IMR-90 (cell line): ENCODE measurements around the gene SIGLEC11. TPM values are rescaled to one million over a fixed set of nuclear protein-coding genes. Genes with fewer than 3 reads are reported as not detected.

Source experiments
- ATAC-seq: fragments of 200-7000 bp; cut with Tn5 transposase; 2 replicates; pipeline ENCODE4 v1.9.1; 2020; ENCODE audit warnings: low read depth, mild to moderate bottlenecking, moderate library complexity
- BruUV-seq: library from RNA; stranded (reverse); fragments of 400-500 nt; replicated peaks from 2 replicates; lab custom pipeline; 2021; lab: Mats Ljungman, UMichigan
- CTCF ChIA-PET: fragments of 300-600 bp; formaldehyde crosslinking; extraction: SDS; loops from one replicate; lab custom pipeline; 2021; ENCODE audit warnings: antibody characterized with exemption; lab: Yijun Ruan, JAX
- POLR2A ChIA-PET: fragments of 300-600 bp; sonication (Branson Sonifier 250); formaldehyde crosslinking; loops from one replicate; lab custom pipeline; 2022; ENCODE audit warnings: antibody characterized with exemption; ENCODE audit not compliant: unreplicated experiment; lab: Charles Lee
- DNase-seq: peaks from one replicate; pipeline ENCODE4 v3.0.0; 2013
- H2AFZ ChIP-seq: replicated peaks from 2 replicates; pipeline ENCODE3; 2013; ENCODE audit warnings: low read length, mild to moderate bottlenecking; ENCODE audit not compliant: poor library complexity
- H2AK5ac ChIP-seq: 2 replicates; pipeline ENCODE4 v1.6.1; 2013; ENCODE audit warnings: low read depth, low read length, inconsistent platforms
- H2AK9ac ChIP-seq: replicated peaks from 2 replicates; pipeline ENCODE3; 2013; ENCODE audit warnings: mild to moderate bottlenecking, low read depth, low read length, moderate library complexity; ENCODE audit not compliant: poor library complexity
- H2BK120ac ChIP-seq: 2 replicates; pipeline ENCODE4 v1.6.1; 2013; ENCODE audit warnings: low read depth, low read length, inconsistent platforms
- H2BK15ac ChIP-seq: 3 replicates; pipeline ENCODE4 v1.6.1; 2013; ENCODE audit warnings: low read depth, low read length, inconsistent platforms
- H2BK20ac ChIP-seq: 2 replicates; pipeline ENCODE4 v1.6.1; 2013; ENCODE audit warnings: low read depth, mild to moderate bottlenecking, inconsistent platforms, low read length, moderate library complexity
- H2BK5ac ChIP-seq: 2 replicates; pipeline ENCODE4 v1.6.1; 2013; ENCODE audit warnings: mild to moderate bottlenecking, low read depth, low read length, inconsistent platforms; ENCODE audit not compliant: poor library complexity, severe bottlenecking
- H3K14ac ChIP-seq: replicated peaks from 2 replicates; pipeline ENCODE4 v1.6.1; 2013; ENCODE audit warnings: low read depth, low read length, inconsistent platforms
- H3K18ac ChIP-seq: 2 replicates; pipeline ENCODE4 v1.6.1; 2013; ENCODE audit warnings: low read depth, low read length, control low read depth
- H3K23ac ChIP-seq: 2 replicates; pipeline ENCODE4 v1.6.1; 2013; ENCODE audit warnings: low read depth, low read length, inconsistent platforms
- H3K27ac ChIP-seq: 2 replicates; pipeline ENCODE4 v1.5.1; 2013; ENCODE audit warnings: mild to moderate bottlenecking, control low read depth, low read length; ENCODE audit not compliant: insufficient read depth
- H3K27me3 ChIP-seq: 2 replicates; pipeline ENCODE4 v1.6.1; 2013; ENCODE audit warnings: low read length; ENCODE audit not compliant: control insufficient read depth, insufficient read depth
- H3K36me3 ChIP-seq: 2 replicates; pipeline ENCODE4 v1.6.1; 2013; ENCODE audit warnings: low read length, mixed read lengths; ENCODE audit not compliant: control insufficient read depth, insufficient read depth
- H3K4ac ChIP-seq: 2 replicates; pipeline ENCODE4 v1.6.1; 2013; ENCODE audit warnings: low read depth, low read length, inconsistent platforms
- H3K4me1 ChIP-seq: 2 replicates; pipeline ENCODE4 v1.6.1; 2013; ENCODE audit warnings: low read length, mixed read lengths; ENCODE audit not compliant: control insufficient read depth, insufficient read depth
- H3K4me2 ChIP-seq: 2 replicates; pipeline ENCODE4 v1.6.1; 2013; ENCODE audit warnings: low read depth, mild to moderate bottlenecking, control low read depth, low read length, moderate library complexity
- H3K4me3 ChIP-seq: 2 replicates; pipeline ENCODE4 v1.5.1; 2013; ENCODE audit warnings: low read depth, mild to moderate bottlenecking, control low read depth, low read length, moderate library complexity; ENCODE audit not compliant: insufficient read depth
- H3K56ac ChIP-seq: 2 replicates; pipeline ENCODE4 v1.6.1; 2013; ENCODE audit warnings: low read length, inconsistent platforms; ENCODE audit not compliant: insufficient read depth; ENCODE audit errors: extremely low read depth
- H3K79me1 ChIP-seq, 2 experiments: 2 replicates each; pipeline ENCODE4 v1.6.1; 2013; ENCODE audit warnings: low read length in 2 of 2, inconsistent platforms in 1 of 2, low read depth in 1 of 2
- H3K9ac ChIP-seq: 2 replicates; pipeline ENCODE4 v1.6.1; 2013; ENCODE audit warnings: low read depth, low read length, control low read depth
- H3K9me1 ChIP-seq: 2 replicates; pipeline ENCODE4 v1.6.1; 2013; ENCODE audit warnings: low read length, inconsistent platforms; ENCODE audit not compliant: insufficient read depth
- H3K9me3 ChIP-seq: 2 replicates; pipeline ENCODE4 v1.6.1; 2013; ENCODE audit warnings: low read length; ENCODE audit not compliant: control insufficient read depth, insufficient read depth
- H4K20me1 ChIP-seq: 2 replicates; pipeline ENCODE4 v1.6.1; 2013; ENCODE audit warnings: low read length, inconsistent platforms; ENCODE audit not compliant: insufficient read depth
- H4K5ac ChIP-seq: 2 replicates; pipeline ENCODE4 v1.6.1; 2013; ENCODE audit warnings: mild to moderate bottlenecking, low read depth, low read length, control low read depth
- H4K8ac ChIP-seq, 2 experiments: 2 replicates each; pipeline ENCODE4 v1.6.1; 2013; ENCODE audit warnings: low read depth in 2 of 2, low read length in 2 of 2, control low read depth in 1 of 2, inconsistent platforms in 1 of 2
- H4K91ac ChIP-seq: 2 replicates; pipeline ENCODE4 v1.6.1; 2013; ENCODE audit warnings: low read depth, low read length, inconsistent platforms; ENCODE audit not compliant: insufficient read depth
- CHD1 ChIP-seq: IDR thresholded peaks from 2 replicates; pipeline ENCODE4 v1.6.1; 2012; ENCODE audit warnings: low read depth, low read length, improper control_type of control experiment
- MAFK ChIP-seq: IDR thresholded peaks from 2 replicates; pipeline ENCODE4 v1.6.1; 2012; ENCODE audit warnings: low read depth, low read length, improper control_type of control experiment
- MAZ ChIP-seq: IDR thresholded peaks from 2 replicates; pipeline ENCODE4 v1.6.1; 2012; ENCODE audit warnings: low read depth, mild to moderate bottlenecking, low read length, improper control_type of control experiment, moderate library complexity, borderline replicate concordance
- MXI1 ChIP-seq: IDR thresholded peaks from 2 replicates; pipeline ENCODE4 v1.6.1; 2012; ENCODE audit warnings: low read depth, mild to moderate bottlenecking, low read length, moderate library complexity, borderline replicate concordance
- NFE2L2 ChIP-seq: fragments of 150-350 bp; IDR thresholded peaks from 2 replicates; pipeline ENCODE4 v1.6.1; 2016; ENCODE audit warnings: low read depth, mild to moderate bottlenecking, low read length
- POLR2A ChIP-seq: IDR thresholded peaks from 2 replicates; pipeline ENCODE4 v1.6.1; 2012; ENCODE audit warnings: mild to moderate bottlenecking, low read depth, low read length
- RAD21 ChIP-seq: IDR thresholded peaks from 2 replicates; pipeline ENCODE4 v1.6.1; 2012; ENCODE audit warnings: low read length, improper control_type of control experiment
- RCOR1 ChIP-seq: IDR thresholded peaks from 2 replicates; pipeline ENCODE4 v1.6.1; 2012; ENCODE audit warnings: mild to moderate bottlenecking, low read length, improper control_type of control experiment; ENCODE audit not compliant: insufficient replicate concordance
- RFX5 ChIP-seq: IDR thresholded peaks from 2 replicates; pipeline ENCODE4 v1.8.0; 2012; ENCODE audit warnings: low read depth, mild to moderate bottlenecking, low read length, moderate library complexity
- SMC3 ChIP-seq: fragments of 150-350 bp; IDR thresholded peaks from 2 replicates; pipeline ENCODE4 v1.6.1; 2016; ENCODE audit warnings: low read depth, mild to moderate bottlenecking, antibody characterized with exemption, low read length, moderate library complexity
- WGBS, 2 experiments: methylation state at CpG; one replicate each; pipeline versions ENCODE4 v1.1.5 to v1.1.7; 2013; ENCODE audit warnings: missing lambda C conversion rate in 2 of 2; ENCODE audit not compliant: insufficient read length in 1 of 2; ENCODE audit errors: extremely low coverage in 2 of 2; 5-methylcytosine and 5-hydroxymethylcytosine counted together
- dilution Hi-C: fragments of 300-500 bp; cut with HindIII; formaldehyde crosslinking; loops from one replicate; pipeline ENCODE4 v1.14.3; 2018; ENCODE audit warnings: low sequenced_read_pairs; ENCODE audit not compliant: unreplicated experiment
- in situ Hi-C: fragments of 300-500 bp; cut with MboI; formaldehyde crosslinking; loops from 3 replicates; pipeline ENCODE4 v1.14.3; 2019; ENCODE audit warnings: low sequenced_read_pairs, inconsistent platforms, mixed read lengths
- intact Hi-C: fragments of 100-400 bp; cut with micrococcal nuclease; formaldehyde crosslinking; loops from 2 replicates; pipeline ENCODE4 v1.10.0; 2022
- polyA plus RNA-seq, 3 experiments: library from polyadenylated mRNA; depleted of rRNA; stranded (reverse); fragments of >200 nt; gene quantifications; 2 replicates each; pipeline ENCODE4 v1.2.3, GENCODE V29; 2012; ENCODE audit warnings: low replicate concordance in 1 of 3
- total RNA-seq: library from RNA; depleted of rRNA; stranded (reverse); fragments of >200 nt; gene quantifications from 2 replicates; pipeline ENCODE4 v1.2.3, GENCODE V29; 2012
- TF ChIP-seq, protein P1 (sequence below): fragments of 150-350 bp; IDR thresholded peaks from 2 replicates; pipeline ENCODE4 v1.6.1; 2016; ENCODE audit warnings: low read depth, mild to moderate bottlenecking, low read length, moderate library complexity, borderline replicate concordance

SIGLEC11 gene
- total and polyA plus RNA-seq, 2 of the 4 experiments (the other 2 are of a cell fraction) = not detected

DNA sequence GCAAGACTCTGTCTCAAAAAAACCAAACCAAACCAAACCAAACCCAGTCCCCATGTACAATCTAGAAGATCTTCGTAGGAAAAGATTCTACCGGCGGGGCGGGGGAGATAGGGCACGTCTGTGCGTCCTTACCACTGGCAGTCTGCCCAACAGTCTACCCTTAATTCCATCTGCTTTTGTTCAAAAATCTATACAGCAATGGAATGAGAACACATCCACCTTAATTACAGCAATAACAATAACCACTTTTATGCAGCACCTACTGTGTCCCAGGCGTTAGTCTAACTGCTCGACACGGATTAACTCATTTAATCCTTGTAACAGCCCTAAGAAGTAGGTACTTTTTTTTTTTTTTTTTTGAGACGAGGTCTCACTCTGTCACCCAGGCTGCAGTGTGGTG lies 34.5 kb downstream of the SIGLEC11 start:
- H3K27me3 ChIP-seq = no peaks in the 10 kb centered on the region
- no peak overlapping the region for H2AK9ac ChIP-seq
- BruUV-seq = no TSS peak
- H4K8ac ChIP-seq = no peak overlapping the region
- H3K56ac ChIP-seq = no peak overlapping the region
- intact Hi-C loops = no loop called here
- TF ChIP-seq MAFK = no peak
- TF ChIP-seq RAD21 = no peak
- TF ChIP-seq POLR2A = no peak
- no peak for TF ChIP-seq RFX5
- TF ChIP-seq, protein P1, sequence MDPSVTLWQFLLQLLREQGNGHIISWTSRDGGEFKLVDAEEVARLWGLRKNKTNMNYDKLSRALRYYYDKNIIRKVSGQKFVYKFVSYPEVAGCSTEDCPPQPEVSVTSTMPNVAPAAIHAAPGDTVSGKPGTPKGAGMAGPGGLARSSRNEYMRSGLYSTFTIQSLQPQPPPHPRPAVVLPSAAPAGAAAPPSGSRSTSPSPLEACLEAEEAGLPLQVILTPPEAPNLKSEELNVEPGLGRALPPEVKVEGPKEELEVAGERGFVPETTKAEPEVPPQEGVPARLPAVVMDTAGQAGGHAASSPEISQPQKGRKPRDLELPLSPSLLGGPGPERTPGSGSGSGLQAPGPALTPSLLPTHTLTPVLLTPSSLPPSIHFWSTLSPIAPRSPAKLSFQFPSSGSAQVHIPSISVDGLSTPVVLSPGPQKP = no peak
- no peak for TF ChIP-seq MXI1
- no peak for TF ChIP-seq SMC3
- TF ChIP-seq RCOR1 = no peak
- TF ChIP-seq MAZ = no peak
- TF ChIP-seq CHD1 = no peak
- no peak for TF ChIP-seq NFE2L2
- no peak overlapping the region for H3K4me2 ChIP-seq
- H4K91ac ChIP-seq = no peak overlapping the region
- peaks cover 30% of the 10 kb centered on the region for H4K20me1 ChIP-seq
- H3K36me3 ChIP-seq = peaks cover 24% of the 10 kb centered on the region
- DNase-seq = no peak
- H3K27ac ChIP-seq = no peak overlapping the region
- H2AK5ac ChIP-seq = no peak overlapping the region
- dilution Hi-C loops = no loop called here
- no peak overlapping the region for H2BK15ac ChIP-seq
- peaks cover 17% of the 10 kb centered on the region for H3K4me1 ChIP-seq
- no peak overlapping the region for H3K4me3 ChIP-seq
- CTCF ChIA-PET = no interaction called here
- ATAC-seq = no peak
- POLR2A ChIA-PET = interaction anchor here (0.6 kb wide), 1 partner anchor 57 kb away, joined by 3 read pairs; no protein-coding TSS in a partner anchor
- no peak overlapping the region for H2BK20ac ChIP-seq
- H3K4ac ChIP-seq = no peak overlapping the region
- WGBS, 2 experiments = 76% methylated on average over 3 of the region's 10 CpGs; no CpG with 5 or more reads in 1 of the 2 experiments
- no peak overlapping the region for H2BK120ac ChIP-seq
- no peak overlapping the region for H3K9ac ChIP-seq
- H2AFZ ChIP-seq = no peak overlapping the region
- H3K9me1 ChIP-seq = peaks cover 21% of the 10 kb centered on the region
- H3K14ac ChIP-seq = no peak overlapping the region
- no peaks in the 10 kb centered on the region for H3K9me3 ChIP-seq
- no peak overlapping the region for H2BK5ac ChIP-seq
- in situ Hi-C loops = no loop called here
- no peak overlapping the region for H4K5ac ChIP-seq
- peaks cover 25 to 68% of the 10 kb centered on the region in 2 experiments for H3K79me1 ChIP-seq
- H3K23ac ChIP-seq = no peak overlapping the region; the same call in 1 of the 2 replicates
- no peak overlapping the region for H3K18ac ChIP-seq
